Chondrocyte (in vitro differentiated cells): ENCODE measurements around the gene PLD3. TPM values are rescaled to one million over a fixed set of nuclear protein-coding genes. Genes with fewer than 3 reads are reported as not detected.

ENCODE experiments used
- DNase-seq: peaks from one replicate; pipeline ENCODE4 v3.0.0; 2021; ENCODE audit warnings: mixed read lengths, low spot score
- H3K27ac Mint-ChIP-seq: one replicate; pipeline ENCODE4 v1.8.0; 2021; ENCODE audit warnings: mild to moderate bottlenecking, moderate library complexity, mixed read lengths; ENCODE audit not compliant: unreplicated experiment
- H3K27me3 Mint-ChIP-seq: 2 replicates; pipeline ENCODE4 v1.8.0; 2021; ENCODE audit warnings: low read depth, mixed read lengths
- H3K36me3 Mint-ChIP-seq: 2 replicates; pipeline ENCODE4 v1.8.0; 2021; ENCODE audit warnings: low read depth, mixed read lengths
- H3K4me1 Mint-ChIP-seq: 2 replicates; pipeline ENCODE4 v1.8.0; 2021; ENCODE audit warnings: low read depth, mild to moderate bottlenecking, mixed read lengths
- H3K4me3 Mint-ChIP-seq: one replicate; pipeline ENCODE4 v1.8.0; 2021; ENCODE audit warnings: mild to moderate bottlenecking, moderate library complexity, mixed read lengths; ENCODE audit not compliant: unreplicated experiment
- H3K9me3 Mint-ChIP-seq: 2 replicates; pipeline ENCODE4 v1.8.0; 2021; ENCODE audit warnings: low read depth, mixed read lengths
- CTCF ChIP-seq: fragments of 200-600 bp; sonication (generic); IDR thresholded peaks from 2 replicates; pipeline ENCODE4 v1.5.0; 2021; ENCODE audit warnings: antibody characterized with exemption, mild to moderate bottlenecking, moderate library complexity
- total RNA-seq: library from RNA; stranded (reverse); gene quantifications from 3 replicates; pipeline ENCODE4 v1.2.1, GENCODE V29; 2021

Gene PLD3
- total RNA-seq, 1 donor from 2014 or later, result 478 TPM

DNA sequence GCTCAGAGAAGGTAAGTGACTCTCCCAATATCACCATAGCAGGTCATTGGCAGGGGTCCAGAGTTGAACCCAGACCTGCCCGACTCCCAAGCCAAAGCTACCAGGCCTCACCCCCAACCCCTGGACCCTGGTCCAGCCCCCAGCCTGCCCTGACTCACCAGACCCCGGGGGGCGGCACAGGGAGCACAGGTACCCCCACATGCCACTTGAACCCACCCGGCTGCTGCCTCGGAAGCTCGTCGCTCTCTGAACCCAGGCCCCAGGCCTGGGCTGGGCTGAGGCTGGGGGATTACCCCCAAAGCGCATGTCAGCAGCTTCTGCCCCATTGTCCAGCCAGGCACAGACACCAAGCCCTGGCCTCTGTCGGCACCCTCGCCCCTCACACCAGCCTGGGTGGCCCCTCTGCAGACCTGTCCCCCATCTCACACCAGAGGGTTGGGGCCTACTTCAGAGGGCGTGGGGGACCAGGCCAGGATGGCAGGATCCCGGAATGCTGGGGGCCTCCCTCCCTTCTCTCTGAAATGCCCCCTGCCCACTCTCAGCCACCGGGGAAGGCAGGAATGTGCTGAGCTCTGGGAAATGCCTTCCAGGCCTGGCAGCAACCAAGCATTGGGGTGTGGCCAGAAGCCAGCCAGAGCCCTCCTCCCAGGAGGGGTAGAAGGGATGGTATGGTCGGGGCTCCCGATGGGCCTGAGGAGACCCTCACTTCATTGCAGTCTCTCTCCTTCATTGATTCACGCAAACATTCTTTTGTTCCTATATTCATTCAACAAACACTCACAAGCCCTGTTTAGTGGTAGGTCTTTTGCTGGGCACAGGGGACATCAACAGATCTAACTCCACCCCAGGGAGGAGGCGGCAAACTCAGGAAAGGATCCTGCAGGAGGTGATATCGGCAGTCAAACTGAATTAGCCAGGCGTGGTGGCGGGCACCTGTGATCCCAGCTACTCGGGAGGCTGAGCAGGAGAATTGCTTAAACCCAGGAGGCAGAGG, 66.3 kb downstream of the PLD3 start:
- H3K27ac Mint-ChIP-seq, result no peak overlapping the region
- no peaks in the 10 kb centered on the region for H3K36me3 Mint-ChIP-seq
- no peaks in the 10 kb centered on the region for H3K27me3 Mint-ChIP-seq
- no peak overlapping the region for H3K4me3 Mint-ChIP-seq
- H3K4me1 Mint-ChIP-seq, result peaks cover 40% of the 10 kb centered on the region
- no peaks in the 10 kb centered on the region for H3K9me3 Mint-ChIP-seq
- no peak for DNase-seq
- no peak for TF ChIP-seq CTCF

- Mint-ChIP-seq H3K27me3 (no peaks in the 10 kb centered on the region), H3K4me1 (peaks cover 43% of the 10 kb centered on the region), H3K4me3 (no peak overlapping the region), H3K36me3 (no peaks in the 10 kb centered on the region), H3K27ac (peak overlapping the region; percentile 2), H3K9me3 (no peaks in the 10 kb centered on the region)
- DNase-seq, result no peak
- no peak for TF ChIP-seq CTCF
Observed at GRCh38 chr19:40415768-40416167, 67.3 kb downstream of the PLD3 start.

- no peak for TF ChIP-seq CTCF
- Mint-ChIP-seq H3K36me3 (no peaks in the 10 kb centered on the region), H3K9me3 (no peaks in the 10 kb centered on the region), H3K27ac (peak overlapping the region; percentile 68), H3K4me3 (no peak overlapping the region), H3K27me3 (no peaks in the 10 kb centered on the region), H3K4me1 (peaks cover 40% of the 10 kb centered on the region)
- no peak for DNase-seq
Observed at GRCh38 chr19:40416918-40417642, 68.6 kb downstream of the PLD3 start.

DNA sequence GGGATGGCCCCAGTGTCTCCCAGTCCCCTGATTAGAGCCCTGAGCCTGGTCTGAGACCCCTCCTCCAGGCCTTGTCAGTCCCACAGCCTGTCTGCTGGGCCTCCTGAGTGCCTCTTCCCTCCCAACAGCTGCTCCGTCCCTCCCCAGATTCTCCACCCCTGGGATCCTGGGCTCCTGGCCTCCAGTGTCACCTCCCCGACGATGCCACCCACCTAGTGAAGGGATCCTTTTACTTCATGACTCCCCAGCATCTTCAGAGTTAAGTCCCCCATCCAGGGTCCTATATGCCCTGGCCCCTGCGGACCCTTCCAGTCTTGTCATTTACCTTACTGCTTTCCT, 69.1 kb downstream of the PLD3 start:
- no peak for DNase-seq
- no peaks in the 10 kb centered on the region for H3K9me3 Mint-ChIP-seq
- H3K4me1 Mint-ChIP-seq, result peaks cover 45% of the 10 kb centered on the region
- H3K27me3 Mint-ChIP-seq, result no peaks in the 10 kb centered on the region
- H3K27ac Mint-ChIP-seq, result no peak overlapping the region
- TF ChIP-seq CTCF, result no peak
- peaks cover 4% of the 10 kb centered on the region for H3K36me3 Mint-ChIP-seq
- no peak overlapping the region for H3K4me3 Mint-ChIP-seq

DNA sequence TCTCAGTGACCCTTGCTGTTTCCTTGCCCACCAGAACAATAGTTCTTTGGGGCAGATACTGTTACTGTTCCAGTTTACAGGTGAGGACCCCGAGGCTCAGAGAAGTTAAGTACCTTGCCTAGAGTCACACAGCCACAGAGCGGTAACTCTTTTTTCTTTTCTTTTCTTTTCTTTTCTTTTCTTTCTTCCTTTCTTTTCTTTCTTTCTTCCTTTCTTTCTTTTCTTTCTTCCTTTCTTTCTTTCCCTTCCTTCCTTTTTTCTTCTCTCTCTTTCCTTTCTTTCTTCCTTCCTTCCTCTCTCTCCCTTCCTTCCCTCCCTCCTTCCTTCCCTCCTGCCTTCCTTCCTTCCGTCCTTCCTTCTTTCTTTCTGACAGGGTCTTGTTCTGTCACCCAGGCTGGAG, 69.5 kb downstream of the PLD3 start:
- no peak for DNase-seq
- no peak overlapping the region for H3K27ac Mint-ChIP-seq
- peaks cover 46% of the 10 kb centered on the region for H3K4me1 Mint-ChIP-seq
- H3K4me3 Mint-ChIP-seq, result no peak overlapping the region
- TF ChIP-seq CTCF, result no peak
- peaks cover 4% of the 10 kb centered on the region for H3K36me3 Mint-ChIP-seq
- H3K9me3 Mint-ChIP-seq, result no peaks in the 10 kb centered on the region
- H3K27me3 Mint-ChIP-seq, result no peaks in the 10 kb centered on the region
